GM20000 (cell line): ENCODE measurements around the gene PATL1.

Experiments
- DNase-seq: peaks from one replicate; pipeline ENCODE4 v3.0.0; 2012; ENCODE audit warnings: low spot score
- CTCF ChIP-seq: IDR thresholded peaks from 2 replicates; pipeline ENCODE4 v1.5.1; 2012; ENCODE audit warnings: mild to moderate bottlenecking, control low read depth; ENCODE audit errors: extremely low read depth, missing control alignments

Gene PATL1

GRCh38 chr11:59598961-59599360 lies 69.9 kb downstream of the PATL1 start:
- no peak for DNase-seq

More at GRCh38 chr11:59598961-59599360, 69.9 kb downstream of the PATL1 start:
- no peak for TF ChIP-seq CTCF
